HUDEP-2 (cell line): ENCODE data around the gene EDEM1.
"Not testable (repeated sequence)": the region's sequence is repeated elsewhere in the genome, so short reads cannot be mapped to it uniquely, and the experiment has no call there.

Experiments
- DNase-seq, 76 experiments: peaks; one replicate each; lab custom pipeline; 2025; ENCODE audit not compliant: unreplicated experiment in 76 of 76; lab: John Stamatoyannopoulos, UW

The EDEM1 gene

GRCh38 chr3:5227812-5228211, 40.3 kb downstream of the EDEM1 start:
- DNase-seq, result no peak

GRCh38 chr3:5229414-5229813, 41.9 kb downstream of the EDEM1 start:
- no peak for DNase-seq

- no peak for DNase-seq
Observed at GRCh38 chr3:5231074-5231473, 43.6 kb downstream of the EDEM1 start.

GRCh38 chr3:5231487-5231886, 44.0 kb downstream of the EDEM1 start:
- no peak for DNase-seq

GRCh38 chr3:5232570-5232969, 45.1 kb downstream of the EDEM1 start:
- peak in 1 of 76 experiments; percentile 3 for DNase-seq

GRCh38 chr3:5233026-5233425, 45.5 kb downstream of the EDEM1 start:
- DNase-seq, result no peak

- no peak for DNase-seq
Observed at GRCh38 chr3:5235655-5236054, 48.1 kb downstream of the EDEM1 start.

- no peak for DNase-seq
Observed at GRCh38 chr3:5238545-5238944, 51.0 kb downstream of the EDEM1 start.

GRCh38 chr3:5239602-5240001, 52.1 kb downstream of the EDEM1 start:
- DNase-seq, result no peak

GRCh38 chr3:5240740-5241139, 53.2 kb downstream of the EDEM1 start:
- no peak for DNase-seq

GRCh38 chr3:5242785-5243184, 55.3 kb downstream of the EDEM1 start:
- DNase-seq, result not testable (repeated sequence)

GRCh38 chr3:5245927-5246326, 58.4 kb downstream of the EDEM1 start:
- no peak for DNase-seq

GRCh38 chr3:5248822-5249221, 61.3 kb downstream of the EDEM1 start:
- DNase-seq, result no peak

- DNase-seq, result no peak
Observed at GRCh38 chr3:5250467-5251195, 63.1 kb downstream of the EDEM1 start.

GRCh38 chr3:5251196-5251583, 63.7 kb downstream of the EDEM1 start:
- no peak for DNase-seq

- no peak for DNase-seq
Observed at GRCh38 chr3:5252131-5252530, 64.6 kb downstream of the EDEM1 start.

GRCh38 chr3:5254281-5255048, 67.0 kb downstream of the EDEM1 start:
- DNase-seq, result no peak

- DNase-seq, result no peak
Observed at GRCh38 chr3:5255404-5256344, 68.2 kb downstream of the EDEM1 start.

- DNase-seq, result no peak
Observed at GRCh38 chr3:5258526-5258925, 71.0 kb downstream of the EDEM1 start.

GRCh38 chr3:5260992-5261501, 73.5 kb downstream of the EDEM1 start:
- DNase-seq, result no peak

GRCh38 chr3:5262507-5262906, 75.0 kb downstream of the EDEM1 start:
- DNase-seq, result no peak
